ENCODE results near the gene FKTN.

- TF ChIP-seq CTCF (IDR thresholded peaks at IDR 0.05): no peak
- TF ChIP-seq, protein P1, sequence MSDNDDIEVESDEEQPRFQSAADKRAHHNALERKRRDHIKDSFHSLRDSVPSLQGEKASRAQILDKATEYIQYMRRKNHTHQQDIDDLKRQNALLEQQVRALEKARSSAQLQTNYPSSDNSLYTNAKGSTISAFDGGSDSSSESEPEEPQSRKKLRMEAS (IDR thresholded peaks at IDR 0.05; ENCODE audit: low read depth): no peak
These were observed 85.9 kb downstream of the FKTN start for GRCh38 chr9:105643795-105644194.
